HG03558 (cell line): ENCODE results near the gene ZNF628.
A peak's percentile ranks its signal among the peaks of the same experiment; 100 is the strongest.
"Not testable (repeated sequence)": the region's sequence is repeated elsewhere in the genome, so short reads cannot be mapped to it uniquely, and the experiment has no call there.

Source experiments
- ATAC-seq: cut with Tn5 transposase; IDR thresholded peaks from one replicate; pipeline ENCODE4 v1.9.1; 2021; ENCODE audit warnings: moderate number of reproducible peaks; ENCODE audit not compliant: unreplicated experiment; ENCODE audit errors: extremely low read depth

Gene ZNF628

DNA sequence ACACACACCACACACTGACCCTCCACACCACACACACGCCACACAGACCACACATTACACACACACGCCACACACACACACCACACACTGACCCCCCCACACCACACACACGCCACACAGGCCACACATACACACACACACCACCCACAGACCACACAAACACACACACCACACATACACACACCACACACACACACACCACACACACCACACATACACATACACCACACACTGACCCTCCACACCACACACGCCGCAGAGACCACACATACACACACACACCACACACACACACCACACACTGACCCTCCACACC lies 28.3 kb upstream of the ZNF628 start:
- not testable (repeated sequence) for ATAC-seq

DNA sequence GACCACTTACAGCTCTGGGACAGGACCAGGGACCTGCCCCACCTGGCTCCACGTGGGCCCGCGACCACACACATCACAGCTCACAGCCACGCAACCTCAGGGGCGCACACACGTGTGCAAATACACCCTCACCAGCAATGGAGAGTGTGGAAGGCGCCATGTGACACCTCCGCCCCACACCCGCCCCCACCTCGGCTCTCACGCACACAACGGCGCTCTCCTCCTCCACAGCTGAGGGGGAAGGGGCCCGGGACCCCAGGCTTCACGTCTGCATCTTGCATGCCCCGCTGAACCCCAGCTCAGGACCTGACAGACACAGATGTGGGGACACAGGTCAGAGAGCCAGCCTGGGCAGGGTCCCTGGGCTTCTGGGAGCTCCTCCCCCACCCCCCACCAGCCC lies 26.9 kb upstream of the ZNF628 start:
- ATAC-seq, result no peak

DNA sequence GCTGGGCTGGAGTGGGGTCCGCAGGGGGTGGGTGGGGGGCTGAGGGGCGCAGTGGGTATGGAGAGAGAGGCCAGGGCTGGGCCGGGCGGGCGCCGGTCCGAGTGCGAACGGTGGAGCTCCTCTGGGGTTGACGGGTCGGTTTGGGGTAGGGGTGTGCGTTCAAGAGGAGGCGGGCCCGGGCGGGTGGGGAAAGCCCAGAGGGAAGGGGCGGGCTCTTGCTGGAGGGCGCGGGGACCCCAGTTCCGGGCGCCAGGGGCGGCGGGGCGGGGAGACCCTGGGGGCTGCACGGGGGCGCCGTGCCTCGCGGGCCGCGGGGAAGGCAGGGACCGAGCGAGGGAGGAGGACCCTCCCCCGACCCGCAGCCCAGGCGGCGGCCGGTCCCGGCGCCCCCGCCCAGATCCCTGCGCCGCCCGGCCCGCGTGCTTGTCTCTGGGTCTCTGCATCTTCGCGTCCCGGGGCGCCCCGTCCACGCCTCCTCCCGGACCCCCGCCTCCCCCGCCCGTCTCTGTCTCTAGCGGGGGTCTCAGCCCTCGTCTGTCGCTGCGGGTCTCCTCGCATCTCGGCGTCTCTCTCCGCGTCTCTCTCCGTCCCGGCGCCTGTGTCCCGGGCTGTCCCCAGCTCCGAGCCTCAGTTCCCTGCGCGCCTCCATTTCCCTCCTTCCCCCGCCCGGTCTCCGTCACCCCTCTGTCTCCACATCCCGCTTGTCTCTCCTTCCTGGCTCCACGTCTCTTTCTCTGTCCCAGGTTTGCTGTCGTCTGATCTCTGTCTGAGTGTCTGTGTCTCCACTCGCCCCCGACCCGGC lies 25.1 kb upstream of the ZNF628 start:
- no peak for ATAC-seq

DNA sequence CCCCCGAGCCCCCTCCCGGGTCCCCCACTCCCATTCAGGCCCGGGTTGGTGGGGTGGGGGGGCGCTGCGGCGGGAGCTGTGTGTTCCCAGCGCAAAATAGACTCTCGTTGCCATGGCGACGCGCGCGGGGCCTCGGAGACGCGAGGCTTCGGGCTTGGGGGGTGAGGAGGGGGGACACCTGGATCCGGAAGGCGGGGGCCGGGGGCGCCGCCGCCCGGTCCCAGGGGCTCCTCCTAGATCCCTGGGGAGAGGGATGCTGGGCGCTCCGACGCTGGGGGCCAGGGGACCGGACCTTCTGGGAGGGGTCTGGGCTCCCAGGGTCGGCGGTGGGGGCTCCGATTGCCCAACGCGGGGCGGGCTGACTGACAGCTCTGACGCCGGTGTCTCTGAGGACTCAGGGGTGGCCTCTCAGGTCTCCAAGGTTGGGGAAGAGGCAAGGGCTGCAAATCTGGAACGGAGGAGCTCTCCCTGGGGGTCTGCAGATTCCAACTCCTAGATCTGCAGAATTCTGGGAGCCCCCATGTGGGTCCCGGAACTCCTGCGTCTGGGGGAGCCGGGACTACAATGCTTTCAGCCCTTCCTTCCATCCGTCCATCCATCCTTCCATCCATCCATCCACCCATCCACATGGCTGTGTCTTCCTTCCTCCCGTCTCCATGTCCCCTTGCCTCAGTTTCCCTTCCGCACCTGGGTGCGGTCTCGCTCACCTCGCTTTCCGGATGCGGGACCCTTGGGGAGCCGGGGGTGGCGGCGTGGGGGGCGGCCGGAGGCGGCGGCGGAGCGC lies 24.3 kb upstream of the ZNF628 start:
- ATAC-seq, result no peak

DNA sequence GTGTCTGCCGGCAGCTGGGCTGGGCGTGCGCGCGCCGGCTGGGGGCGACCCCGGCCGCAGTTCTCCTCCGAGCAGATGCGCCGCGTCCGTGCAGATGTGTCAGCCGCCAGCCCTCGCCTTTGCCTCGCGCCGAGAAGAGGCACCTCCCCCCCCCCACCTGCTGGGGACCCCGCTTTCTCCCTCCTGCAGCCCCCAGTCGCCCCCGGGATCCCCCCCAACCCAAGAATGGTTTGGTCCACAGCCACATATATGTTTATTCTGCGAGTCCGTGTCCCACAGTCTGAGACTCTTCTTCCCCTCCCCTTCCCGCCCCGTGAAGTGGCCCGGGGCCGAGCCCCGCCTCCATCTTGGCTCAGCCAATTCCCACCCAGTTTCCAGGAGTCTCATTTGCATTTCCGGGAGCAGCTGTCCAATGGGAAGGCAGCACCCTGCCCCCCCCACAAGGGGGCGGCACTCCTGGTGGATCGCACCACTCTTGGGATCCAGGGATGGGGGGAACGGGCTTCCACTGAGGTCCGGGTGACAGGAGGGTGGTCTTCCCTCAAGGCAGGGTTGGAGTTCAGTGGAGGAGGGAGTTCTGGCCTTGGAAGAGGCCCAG lies 23.6 kb upstream of the ZNF628 start:
- no peak for ATAC-seq

DNA sequence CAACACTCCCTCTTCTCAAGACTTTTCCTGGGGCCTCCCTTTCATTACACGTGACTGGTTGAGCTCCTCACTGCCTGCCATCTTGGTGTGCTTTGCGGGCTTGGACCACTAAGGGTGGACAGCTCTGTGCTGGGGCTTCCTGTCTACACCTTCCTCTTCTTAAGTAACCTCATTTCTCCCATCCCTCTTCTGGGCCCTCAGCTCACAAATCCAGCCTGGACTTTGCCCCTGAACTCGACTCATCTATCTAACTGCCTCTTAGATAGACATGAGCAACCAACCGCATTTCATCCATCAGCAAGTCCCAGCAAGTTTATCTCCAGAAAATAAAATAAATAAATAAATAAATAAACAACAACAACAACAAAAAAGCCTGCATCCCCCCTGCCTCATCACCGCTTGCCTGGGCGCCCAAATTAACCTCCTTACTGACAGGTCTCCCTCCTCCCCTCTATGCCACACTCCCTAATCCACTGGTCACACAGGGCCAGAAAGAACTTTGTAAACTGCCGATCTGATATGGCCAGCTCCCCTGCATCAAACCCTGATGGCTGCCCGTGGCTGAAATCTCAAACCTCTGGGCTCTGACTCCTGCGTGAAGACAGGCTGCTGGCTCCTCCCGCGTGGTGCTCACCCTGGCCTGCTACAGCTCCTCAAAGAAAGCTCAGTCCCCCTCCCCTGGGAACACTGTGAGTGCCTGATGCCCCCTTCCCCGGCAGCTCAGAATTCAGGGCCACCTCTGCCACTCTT lies 22.7 kb upstream of the ZNF628 start:
- no peak for ATAC-seq

DNA sequence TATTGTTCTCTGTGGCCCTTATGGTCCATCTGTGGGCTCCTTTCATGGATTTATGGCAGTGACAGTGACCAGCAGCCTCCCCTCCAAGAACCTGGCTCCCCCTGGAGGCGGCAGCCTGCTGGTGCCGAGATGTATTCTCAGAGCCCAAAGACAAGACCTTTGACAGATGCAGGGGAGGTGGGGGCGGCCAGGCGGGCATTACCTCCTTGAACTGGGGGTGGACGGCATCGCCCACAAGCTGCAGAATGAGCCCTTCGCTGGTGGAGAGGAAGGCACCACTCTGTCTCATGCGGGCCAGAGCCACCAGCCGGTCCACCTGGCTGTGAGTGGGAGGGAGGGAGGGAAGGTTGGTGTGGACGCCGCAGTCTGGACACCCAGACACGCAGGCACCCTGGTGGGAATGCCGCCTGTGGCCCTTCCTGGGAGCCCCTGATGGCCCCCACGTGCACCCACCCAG lies 21.6 kb upstream of the ZNF628 start:
- no peak for ATAC-seq

DNA sequence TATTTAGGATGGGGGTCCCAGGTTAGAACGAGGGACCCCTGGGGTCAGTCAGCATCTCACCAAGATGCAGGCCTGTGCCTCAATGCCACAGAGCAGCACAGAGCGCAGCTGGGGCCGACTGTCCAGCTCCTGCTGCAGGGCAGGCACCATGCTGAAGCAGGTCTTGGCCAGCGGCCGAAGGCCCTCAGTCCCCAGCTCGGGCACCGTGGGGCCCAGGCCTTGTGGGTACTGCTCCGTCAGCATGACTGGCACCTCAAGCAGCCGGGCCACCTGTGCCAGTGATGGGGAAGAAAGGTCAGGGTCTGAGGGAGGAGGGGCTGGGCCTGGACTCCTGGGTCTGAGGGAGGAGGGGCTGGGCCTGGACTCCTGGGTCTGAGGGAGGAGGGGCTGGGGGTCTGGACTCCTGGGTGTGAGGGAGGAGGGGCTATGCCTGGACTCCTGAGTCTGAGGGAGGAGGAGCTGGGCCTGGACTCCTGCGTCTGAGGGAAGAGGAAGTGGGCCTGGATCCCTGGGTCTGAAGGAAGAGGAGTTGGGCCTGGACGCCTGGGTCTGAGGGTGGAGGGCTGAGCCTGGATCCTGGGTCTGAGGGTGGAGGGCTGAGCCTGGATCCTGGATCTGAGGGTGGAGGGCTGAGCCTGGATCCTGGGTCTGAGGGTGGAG lies 20.7 kb upstream of the ZNF628 start:
- no peak for ATAC-seq

DNA sequence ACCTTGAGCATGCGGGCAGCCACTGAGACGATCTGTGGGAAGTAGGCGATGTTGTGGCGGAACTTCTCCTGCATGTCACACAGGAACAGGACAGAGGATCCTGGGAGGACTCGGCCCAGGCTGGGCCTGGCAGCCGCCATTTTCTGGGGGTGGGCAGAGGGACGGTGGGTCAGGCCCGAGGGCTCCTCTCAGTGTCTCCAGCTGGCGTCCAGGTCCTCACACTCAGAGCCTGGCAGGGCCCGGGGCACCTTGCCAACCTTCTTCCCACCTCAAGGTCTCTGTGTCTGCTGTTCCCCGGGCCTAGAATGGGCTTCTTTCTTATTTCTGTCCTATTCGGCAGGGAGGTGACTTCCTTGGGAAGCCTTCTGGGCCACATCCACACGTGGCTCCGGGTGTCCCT lies 20.1 kb upstream of the ZNF628 start:
- no peak for ATAC-seq

DNA sequence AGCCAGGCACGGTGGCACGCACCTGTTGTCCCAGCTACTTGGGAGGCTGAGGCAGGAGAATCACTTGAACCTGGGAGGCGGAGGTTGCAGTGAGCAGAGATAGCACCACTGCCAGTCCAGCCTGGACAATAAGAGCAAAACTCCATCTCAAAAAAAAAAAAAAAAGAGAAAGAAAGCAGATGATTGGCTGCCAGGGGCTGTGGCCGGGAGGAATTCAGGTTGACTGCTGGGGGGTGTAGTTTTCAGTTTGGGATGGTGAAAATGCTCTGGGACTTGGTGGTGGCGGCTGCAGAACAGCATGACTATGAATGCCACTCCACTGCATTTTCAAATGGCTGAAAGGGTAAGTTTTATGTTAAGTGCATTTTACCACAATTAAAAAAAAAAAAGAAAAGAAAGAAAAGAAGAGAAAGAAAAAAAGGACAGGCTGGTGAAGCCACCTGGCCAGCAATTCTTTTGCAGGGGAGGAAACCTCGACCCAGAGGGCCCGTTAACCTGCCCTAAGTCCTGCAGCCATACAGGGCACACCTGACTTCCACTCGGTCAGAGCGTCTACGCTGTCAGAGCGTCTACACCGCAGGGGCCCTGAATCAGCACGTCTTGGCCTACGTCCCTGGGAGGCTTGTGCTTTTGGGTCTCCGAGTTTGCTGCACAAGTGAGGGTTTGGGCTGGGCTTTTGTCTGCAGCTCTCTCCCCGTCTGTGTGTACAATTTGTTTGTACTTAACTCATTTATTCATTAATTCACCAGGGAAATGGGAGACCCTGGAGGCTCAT lies 18.5 kb upstream of the ZNF628 start:
- ATAC-seq, result no peak

DNA sequence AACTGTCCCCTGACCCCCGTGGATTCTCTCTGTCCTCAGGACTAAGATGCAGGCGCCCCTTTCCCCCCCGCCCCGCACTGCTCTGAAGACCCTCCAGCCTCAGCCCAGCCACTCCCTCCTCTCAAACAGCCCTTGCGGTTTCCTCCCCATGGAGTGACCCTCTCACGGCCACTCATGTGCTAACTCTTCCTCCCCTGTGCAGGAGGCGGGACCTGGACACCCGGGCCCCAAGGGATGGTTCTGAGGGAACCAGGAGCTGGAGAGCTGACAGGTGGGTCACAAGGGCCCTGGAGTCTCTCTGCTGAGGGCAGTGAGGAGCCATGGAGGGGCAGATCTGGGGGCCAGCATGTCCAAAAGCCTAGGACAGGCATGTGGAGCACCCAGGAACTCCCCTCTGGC lies 16.9 kb upstream of the ZNF628 start:
- ATAC-seq, result no peak

DNA sequence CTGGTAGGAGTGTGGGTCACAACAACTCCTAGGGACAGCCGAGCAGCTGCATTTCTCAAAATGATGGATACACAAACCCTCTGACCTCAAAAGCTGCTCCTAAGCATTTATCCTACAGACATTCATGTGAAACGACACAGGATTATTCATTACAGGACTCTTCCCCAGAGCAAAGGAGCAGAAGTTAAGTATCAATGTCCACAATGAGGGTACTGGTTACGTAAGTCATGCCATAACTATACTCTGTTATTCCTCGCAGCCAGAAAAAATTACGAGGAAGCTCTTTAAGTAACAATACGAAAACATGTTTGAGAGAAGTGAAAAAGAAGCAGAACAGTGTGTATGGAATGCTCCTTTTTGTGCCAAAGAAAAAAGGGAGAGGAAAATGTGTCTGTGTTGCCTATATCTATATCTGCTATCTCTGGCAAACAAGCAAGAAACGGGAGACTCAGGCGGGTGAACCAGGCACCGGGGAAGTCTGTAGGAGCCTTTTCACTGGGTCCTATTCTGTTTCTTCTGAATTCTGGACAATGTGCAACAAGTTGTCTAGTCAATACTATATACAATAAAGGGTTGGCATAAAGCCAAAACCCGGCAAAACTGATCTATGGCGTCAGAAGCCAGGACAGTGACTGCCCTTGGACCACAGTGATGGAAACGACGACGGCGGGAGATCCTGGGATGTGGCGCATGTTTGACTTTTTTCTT lies 16.3 kb upstream of the ZNF628 start:
- ATAC-seq, result no peak

DNA sequence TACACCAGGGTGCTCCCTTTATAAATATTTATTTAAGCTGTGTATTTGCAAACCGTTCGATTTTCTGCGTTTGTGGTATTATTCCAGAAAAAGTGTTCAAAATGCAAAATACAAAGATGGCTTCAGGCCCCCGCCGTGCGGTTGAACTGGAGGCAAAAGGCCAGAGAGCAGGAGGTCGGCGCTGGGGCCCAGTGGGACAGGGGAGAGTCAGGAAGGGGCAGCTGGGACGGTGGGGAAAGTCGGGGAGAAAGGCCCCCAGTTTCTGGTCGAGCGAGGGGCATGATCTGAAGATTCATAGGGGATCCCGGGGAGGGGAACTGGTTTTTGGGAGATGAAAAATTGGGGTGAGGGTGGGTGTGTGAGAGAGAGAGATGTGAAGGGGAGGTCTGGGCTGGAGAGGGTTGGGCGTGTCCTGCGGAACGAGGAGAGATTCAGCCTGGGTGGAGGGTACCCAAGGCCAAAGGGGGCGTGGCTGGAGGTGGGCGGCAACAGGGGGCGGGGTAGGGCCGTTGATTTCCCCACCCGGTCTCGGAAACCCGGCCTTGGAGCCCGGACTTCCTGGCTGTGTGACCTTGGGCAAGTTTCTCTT lies 15.7 kb upstream of the ZNF628 start:
- ATAC-seq, result no peak

DNA sequence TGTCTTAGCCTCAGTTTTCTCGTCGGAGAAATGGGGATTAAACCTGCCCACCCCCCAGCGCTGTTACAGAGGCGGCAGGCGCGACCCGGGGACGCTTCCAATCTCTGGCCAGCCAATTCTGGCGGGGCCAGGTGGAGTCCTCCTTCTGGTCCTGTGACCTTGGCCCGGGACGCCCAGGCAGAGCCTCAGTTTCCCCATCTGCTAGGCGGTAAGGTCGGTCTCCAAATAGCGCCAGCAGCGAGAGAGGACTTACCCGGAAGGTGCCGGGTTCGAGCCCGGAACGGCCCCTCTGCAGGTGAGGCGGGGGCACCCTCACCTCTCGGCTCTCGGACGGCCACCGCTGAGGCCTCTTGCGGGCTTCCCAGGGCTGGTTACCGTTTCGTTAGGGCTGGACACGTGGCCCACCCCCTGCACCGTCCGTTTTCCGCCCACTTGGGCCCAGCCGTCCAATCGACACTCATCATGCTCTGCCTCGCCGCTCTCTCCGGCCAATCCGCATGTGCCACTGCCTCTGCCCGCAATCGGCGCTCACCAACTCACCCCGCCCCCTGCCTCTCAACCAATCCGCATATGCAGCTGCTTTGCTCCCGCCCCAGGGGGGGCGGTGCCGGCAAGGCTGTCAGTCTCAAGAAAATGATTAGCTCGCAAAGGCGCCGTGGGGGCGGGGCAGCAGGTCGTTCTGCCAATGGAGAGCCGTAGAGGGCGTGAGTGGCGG lies 15.0 kb upstream of the ZNF628 start, which contains the start of gene ISOC2:
TSS of gene ISOC2 (minus strand) at position 384 of the 715 bp plus-strand sequence. CDS start 5,156 bp downstream, outside the sequence.
- ATAC-seq, result peak; percentile 84

DNA sequence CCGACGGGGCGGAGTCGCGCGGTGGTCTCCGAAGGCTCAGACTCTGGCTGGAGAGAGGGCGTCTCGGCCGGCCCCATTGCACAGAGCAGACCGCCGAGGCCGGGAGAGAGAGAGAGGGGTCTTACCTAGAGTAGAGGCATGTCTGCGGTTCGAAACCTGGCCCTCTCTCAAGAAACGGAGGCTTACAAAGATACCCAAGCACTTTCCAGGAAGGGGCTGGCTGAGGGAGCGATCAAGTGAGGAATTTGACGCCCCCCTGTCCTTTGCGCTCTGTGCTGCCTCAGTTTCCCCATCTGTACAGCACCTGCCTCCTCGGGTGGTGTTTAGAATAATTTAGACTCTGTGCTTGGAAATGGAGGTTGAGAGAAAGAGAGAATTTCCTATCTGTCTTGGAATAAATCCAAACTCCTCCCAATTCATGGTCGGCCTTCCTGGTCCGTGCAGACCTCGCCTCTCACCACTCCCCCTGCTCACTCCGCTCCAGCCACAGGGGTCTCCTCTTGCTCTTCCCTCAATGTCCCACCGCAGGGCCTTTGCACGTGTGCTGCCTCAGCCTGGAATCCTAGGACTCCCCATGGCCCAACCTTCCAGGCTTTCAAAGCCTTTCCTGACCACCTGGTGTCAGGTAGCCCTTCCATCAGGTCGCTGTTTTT lies 14.3 kb upstream of the ZNF628 start:
- no peak for ATAC-seq

DNA sequence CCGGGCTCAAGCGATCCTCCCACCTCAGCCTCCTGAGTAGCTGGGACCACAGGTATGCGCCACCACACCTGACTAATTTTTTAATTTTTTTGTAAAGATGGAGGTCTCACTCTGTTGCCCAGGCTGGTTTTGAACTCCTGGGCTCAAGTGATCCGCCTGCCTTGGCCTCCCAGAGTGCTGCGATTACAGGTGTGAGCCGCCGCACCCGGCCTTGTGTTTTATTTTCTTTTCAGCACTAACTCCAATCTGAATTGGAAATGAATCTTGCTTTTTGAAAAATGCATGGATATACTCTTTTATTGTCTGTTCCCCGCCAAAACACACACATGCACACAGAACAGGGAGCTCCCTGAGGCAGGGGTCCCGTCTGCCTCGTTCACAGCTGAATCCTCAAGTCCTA lies 13.7 kb upstream of the ZNF628 start:
- ATAC-seq, result no peak

DNA sequence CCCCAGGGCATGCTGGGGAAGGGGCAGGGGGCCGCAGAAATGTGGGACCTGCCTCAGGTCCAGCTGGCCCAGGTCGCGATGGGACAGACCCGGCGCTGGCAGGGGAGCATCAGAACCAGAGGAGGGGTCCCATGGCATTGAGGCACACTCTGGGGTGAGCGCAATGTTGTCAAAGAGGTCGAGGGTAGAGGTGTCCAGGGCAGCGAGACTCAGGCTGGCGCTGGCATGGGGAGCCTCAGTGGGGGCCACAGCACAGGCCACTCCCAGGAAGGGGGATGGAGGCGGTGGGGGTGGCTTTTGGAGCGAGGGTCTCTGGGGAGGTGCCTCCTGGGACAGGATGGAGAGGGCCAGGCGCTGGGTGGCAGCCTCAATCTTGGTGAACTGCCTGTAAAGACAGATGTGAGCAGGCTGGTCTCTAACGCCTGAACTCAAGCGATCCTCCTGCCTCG lies 12.8 kb upstream of the ZNF628 start:
- no peak for ATAC-seq
